Pulmonary artery endothelial cell (primary cell): ENCODE data around the gene CDK19. TPM values are rescaled to one million over a fixed set of nuclear protein-coding genes. Genes with fewer than 3 reads are reported as not detected.
"Not testable (repeated sequence)": the region's sequence is repeated elsewhere in the genome, so short reads cannot be mapped to it uniquely, and the experiment has no call there.

Source experiments
- DNase-seq: peaks from one replicate; pipeline ENCODE4 v3.0.0-alpha.2; 2011; ENCODE audit warnings: low read depth, low spot score
- total RNA-seq: library from RNA; depleted of rRNA; stranded (reverse); fragments of >200 nt; gene quantifications from 2 replicates; pipeline ENCODE4 v1.2.3, GENCODE V29; 2014

CDK19 gene
- total RNA-seq = 4.7 and 5.1 TPM in 2 replicates

- DNase-seq = peak; percentile 96
These were observed at the start of gene CDK19 for GRCh38 chr6:110815411-110816409. Gene CDK19 (minus strand): TSS chr6:110815469. CDS start chr6:110815136, 333 bp downstream.

GRCh38 chr6:110864824-110865223, 49.6 kb upstream of the CDK19 start:
- no peak for DNase-seq

- no peak for DNase-seq
These were observed 44.1 kb upstream of the CDK19 start for GRCh38 chr6:110859335-110859792.

- no peak for DNase-seq
These were observed 43.4 kb upstream of the CDK19 start for GRCh38 chr6:110858562-110859214.

- DNase-seq = no peak
These were observed 42.7 kb upstream of the CDK19 start for GRCh38 chr6:110858016-110858415.

DNA sequence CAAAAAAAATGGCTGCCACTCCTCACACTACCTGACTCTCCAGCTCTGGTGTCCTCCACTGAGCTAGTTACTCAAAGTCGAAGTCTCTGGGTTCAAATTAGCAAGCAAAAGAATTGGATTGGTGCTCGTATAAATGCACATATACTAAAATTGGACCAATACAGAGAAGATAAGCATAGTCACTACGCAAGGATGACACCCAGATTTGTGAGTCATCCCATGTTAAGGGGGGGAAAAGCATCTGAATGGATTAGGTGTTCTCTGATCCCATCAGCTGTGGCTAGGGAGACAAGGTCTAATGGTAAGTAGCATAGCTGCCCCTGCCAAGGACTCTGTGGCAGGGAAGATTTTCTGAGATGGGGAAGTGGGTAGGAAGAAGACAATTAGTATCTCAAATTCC, 41.0 kb upstream of the CDK19 start:
- no peak for DNase-seq

GRCh38 chr6:110853754-110854477, 38.6 kb upstream of the CDK19 start:
- no peak for DNase-seq

- no peak for DNase-seq
These were observed 37.5 kb upstream of the CDK19 start for GRCh38 chr6:110852773-110853172.

- DNase-seq = no peak
These were observed 34.5 kb upstream of the CDK19 start for GRCh38 chr6:110849781-110850180.

GRCh38 chr6:110841266-110841665, 26.0 kb upstream of the CDK19 start:
- no peak for DNase-seq

DNA sequence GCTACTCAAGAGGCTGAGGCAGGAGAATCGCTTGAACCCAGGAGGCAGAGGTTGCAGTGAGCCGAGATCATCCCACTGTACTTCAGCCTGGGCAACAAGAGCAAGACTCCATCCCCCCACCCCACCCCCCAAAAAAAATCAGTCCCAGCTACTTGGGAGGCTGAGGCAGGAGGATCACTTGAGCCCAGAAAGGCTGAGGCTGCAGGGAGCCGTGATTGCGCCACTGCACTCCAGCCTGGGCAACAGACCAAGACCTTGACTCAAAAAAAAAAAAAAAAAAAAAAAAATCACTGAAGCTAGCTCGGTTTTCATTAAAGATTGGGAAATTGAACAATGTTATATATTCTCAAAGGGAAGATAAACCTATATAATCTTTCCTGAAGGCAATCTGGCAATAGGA, 20.5 kb upstream of the CDK19 start:
- DNase-seq = not testable (repeated sequence)

GRCh38 chr6:110833831-110834230, 18.6 kb upstream of the CDK19 start:
- no peak for DNase-seq

DNA sequence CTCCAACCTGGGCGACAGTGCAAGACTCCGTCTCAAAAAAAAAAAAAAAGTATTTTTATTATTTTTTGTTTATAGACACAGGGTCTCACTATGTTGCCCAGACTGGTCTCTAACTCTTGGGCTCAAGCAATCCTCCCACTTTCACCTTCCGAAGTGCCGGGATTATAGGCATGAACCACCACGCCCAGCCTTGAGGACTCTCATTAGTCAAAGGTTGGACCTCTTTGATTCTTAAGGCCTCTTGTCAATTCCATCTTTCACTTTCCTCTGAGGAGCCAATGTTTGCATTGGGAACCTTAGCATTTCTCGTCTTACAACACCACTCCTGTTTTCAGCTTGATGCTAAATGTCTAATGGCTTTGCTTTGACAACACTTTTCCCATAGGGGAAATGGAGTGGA, 16.1 kb upstream of the CDK19 start:
- DNase-seq = no peak

DNA sequence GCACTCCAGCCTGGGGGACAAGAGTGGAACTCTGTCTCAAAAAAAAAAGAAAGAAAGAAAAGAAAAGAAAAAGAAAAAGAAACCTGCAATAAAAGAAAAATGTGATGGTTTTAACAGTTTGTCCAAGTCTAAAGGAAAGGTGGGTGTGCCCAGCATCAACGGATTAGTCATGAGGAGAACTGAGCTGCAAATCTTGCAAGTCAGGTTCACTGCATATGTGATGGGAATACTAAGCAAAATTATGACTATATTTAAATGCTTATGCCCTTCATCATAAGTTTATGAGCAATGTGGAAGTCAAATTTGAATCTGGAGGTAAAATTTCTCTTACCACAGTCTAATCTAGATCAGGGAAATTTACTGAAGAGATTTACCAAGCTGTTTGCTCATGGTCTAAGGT, 13.1 kb upstream of the CDK19 start:
- DNase-seq = no peak

GRCh38 chr6:110826236-110827129, 11.2 kb upstream of the CDK19 start:
- no peak for DNase-seq

DNA sequence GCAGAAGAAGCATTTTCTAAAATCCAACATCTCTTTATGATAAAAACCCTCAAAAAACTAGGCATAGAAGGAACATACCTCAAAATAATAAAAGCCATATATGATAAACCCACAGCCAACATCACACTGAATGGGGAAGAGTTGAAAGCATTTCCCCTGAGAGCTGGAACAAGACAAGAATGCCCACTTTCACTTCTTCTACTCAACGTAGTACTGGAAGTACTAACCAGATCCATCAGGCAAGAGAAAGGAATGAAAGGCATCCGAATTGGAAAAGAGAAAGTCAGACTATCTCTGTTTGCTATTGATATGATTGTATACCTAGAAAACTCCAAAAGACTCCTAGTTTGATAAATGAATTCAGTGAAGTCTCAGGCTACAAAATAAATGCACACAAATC, 7.9 kb upstream of the CDK19 start:
- no peak for DNase-seq

DNA sequence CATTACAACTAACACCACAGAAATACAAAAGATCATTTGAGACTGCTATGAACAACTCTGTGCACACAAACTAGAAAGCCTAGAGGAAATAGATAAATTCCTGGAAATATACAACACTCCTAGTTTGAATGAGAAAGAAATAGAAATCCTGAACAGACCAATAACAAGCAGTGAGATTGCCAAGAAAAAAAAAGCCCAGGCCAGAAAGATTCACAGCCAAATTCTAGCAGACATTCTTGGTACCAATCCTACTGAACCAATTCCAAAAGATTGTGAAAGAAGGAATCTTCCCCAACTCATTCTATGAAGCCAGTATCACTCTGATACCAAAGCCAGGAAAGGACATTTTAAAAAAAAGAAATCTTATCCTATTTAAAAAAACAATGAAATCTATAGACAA, 7.0 kb upstream of the CDK19 start:
- no peak for DNase-seq

DNA sequence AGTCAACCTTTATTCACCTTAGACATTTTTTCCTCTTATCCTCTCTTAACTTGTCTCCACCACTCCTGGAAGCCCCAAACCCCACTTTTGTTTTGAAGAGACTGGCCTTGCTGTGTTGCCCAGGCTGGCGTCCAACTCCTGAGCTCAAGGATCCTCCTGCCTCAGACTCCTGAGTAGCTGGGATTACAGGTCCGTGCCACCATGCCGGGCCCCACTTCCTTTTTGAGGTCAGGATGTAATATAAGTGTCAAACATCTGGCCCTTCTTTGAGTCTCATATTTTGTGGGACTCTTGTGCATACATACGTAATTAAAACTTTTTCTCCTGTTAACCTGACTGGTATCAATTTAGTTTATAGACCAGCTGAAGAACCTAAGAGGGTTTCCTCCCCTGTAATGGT, 1.4 kb upstream of the CDK19 start:
- DNase-seq = no peak

- DNase-seq = no peak
These were observed 256 bp downstream of the CDK19 start for GRCh38 chr6:110815015-110815410.

DNA sequence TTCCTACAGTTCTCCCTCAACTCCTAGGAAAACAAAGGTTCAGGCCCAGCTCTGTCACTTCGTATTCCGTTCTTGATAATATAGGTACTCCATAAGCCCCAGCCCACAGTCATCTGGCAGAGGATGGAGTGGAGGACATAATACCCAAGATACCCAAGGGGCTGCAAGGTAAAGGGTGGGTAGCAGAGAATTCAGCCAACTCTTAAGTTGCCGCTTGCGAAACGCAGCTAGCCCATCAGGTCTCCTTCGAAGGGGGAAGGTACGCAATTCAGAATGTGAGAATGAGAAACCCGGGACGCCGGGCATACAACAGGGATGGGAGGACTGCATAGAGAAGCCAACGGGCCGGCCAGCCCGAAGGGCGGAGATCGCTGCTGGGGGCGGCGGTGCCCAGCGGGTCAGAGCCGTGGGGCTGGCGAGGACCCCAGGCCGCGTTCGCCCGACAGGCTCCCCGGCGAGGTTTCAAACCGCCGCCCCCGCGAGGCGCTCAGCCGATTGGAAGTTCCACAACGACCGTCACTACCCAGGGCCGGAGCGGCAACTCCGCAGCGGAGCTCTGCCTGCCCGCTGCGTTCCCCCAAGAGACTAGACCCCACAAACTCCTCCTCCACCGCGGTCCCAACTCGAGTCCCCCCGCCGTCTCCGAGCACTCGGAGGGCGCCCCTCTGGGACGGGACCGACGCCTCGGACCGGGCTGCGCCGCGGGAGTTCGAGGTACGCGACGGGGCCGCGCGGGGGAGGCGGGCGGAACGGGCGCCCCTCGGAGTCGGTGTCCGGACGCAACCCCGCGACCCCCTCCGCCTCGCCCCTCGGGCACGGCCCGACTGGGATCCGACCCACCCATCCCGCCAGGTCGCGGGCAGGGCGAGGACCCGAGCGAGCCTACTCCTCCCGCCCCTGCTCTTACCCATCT, 911 bp downstream of the CDK19 start:
- no peak for DNase-seq
